HepG2 (cell line): Measurements from ENCODE around the gene TLN1. TPM values are rescaled to one million over a fixed set of nuclear protein-coding genes. Genes with fewer than 3 reads are reported as not detected.

ENCODE experiments used
- HMG20B ChIP-seq: conservative IDR thresholded peaks from 2 replicates; pipeline ENCODE4 v1.6.1; 2016; ENCODE audit warnings: missing genetic modification reagents, missing compliant biosample characterization
- HOXA7 ChIP-seq: sonication (generic); formaldehyde crosslinking; IDR thresholded peaks from 2 replicates; pipeline ENCODE4 v1.8.1; 2022; ENCODE audit warnings: mild to moderate bottlenecking, missing genetic modification reagents, moderate library complexity
- IKZF5 ChIP-seq: IDR thresholded peaks from 2 replicates; pipeline ENCODE4 v1.6.1; 2018; ENCODE audit warnings: missing genetic modification reagents, mild to moderate bottlenecking, missing compliant biosample characterization
- MAZ ChIP-seq, 2 experiments: sonication (generic) in 1 of 2; formaldehyde crosslinking in 1 of 2; IDR thresholded peaks; 2 replicates each; pipeline versions ENCODE4 v1.5.0 to v1.6.1; 2012 to 2020; ENCODE audit warnings: low read depth in 2 of 2, mild to moderate bottlenecking in 2 of 2, borderline replicate concordance in 1 of 2, improper control_type of control experiment in 1 of 2, low read length in 1 of 2, missing genetic modification reagents in 1 of 2, moderate library complexity in 1 of 2
- NCOA1 ChIP-seq: sonication (generic); formaldehyde crosslinking; IDR thresholded peaks from 2 replicates; pipeline ENCODE4 v1.9.0; 2021; ENCODE audit warnings: missing genetic modification reagents
- NCOA2 ChIP-seq: sonication (generic); formaldehyde crosslinking; IDR thresholded peaks from 2 replicates; pipeline ENCODE4 v1.8.0; 2022; ENCODE audit warnings: inconsistent platforms
- POLR2A ChIP-seq, 2 experiments: IDR thresholded peaks; 2 replicates each; pipeline ENCODE4 v1.6.1; 2011; ENCODE audit warnings: low read depth in 2 of 2, low read length in 2 of 2, mild to moderate bottlenecking in 1 of 2, moderate library complexity in 1 of 2; ENCODE audit not compliant: insufficient read depth in 1 of 2
- RARA ChIP-seq: IDR thresholded peaks from 2 replicates; pipeline ENCODE4 v1.6.1; 2016; ENCODE audit warnings: missing genetic modification reagents, missing compliant biosample characterization
- RFX5 ChIP-seq: IDR thresholded peaks from 2 replicates; pipeline ENCODE4 v1.6.1; 2011; ENCODE audit warnings: low read depth, low read length, improper control_type of control experiment
- RXRA ChIP-seq: sonication (generic); formaldehyde crosslinking; IDR thresholded peaks from 2 replicates; pipeline ENCODE4 v1.5.1; 2020; ENCODE audit warnings: missing genetic modification reagents
- UBTF ChIP-seq: sonication (generic); formaldehyde crosslinking; IDR thresholded peaks from 2 replicates; pipeline ENCODE4 v1.4.0; 2020; ENCODE audit warnings: mild to moderate bottlenecking, missing genetic modification reagents
- XRCC5 ChIP-seq: fragments of 200-400 bp; formaldehyde crosslinking; optimal IDR thresholded peaks from 2 replicates; pipeline ENCODE3; 2017; ENCODE audit warnings: mild to moderate bottlenecking, low read length
- ZNF263 ChIP-seq: sonication (generic); formaldehyde crosslinking; IDR thresholded peaks from 2 replicates; pipeline ENCODE4 v1.4.0; 2020; ENCODE audit warnings: missing genetic modification reagents
- ZNF614 ChIP-seq: IDR thresholded peaks from 2 replicates; pipeline ENCODE4 v1.6.1; 2018; ENCODE audit warnings: missing biosample characterization, missing genetic modification reagents, inconsistent platforms, borderline replicate concordance
- ZNF616 ChIP-seq: sonication (generic); formaldehyde crosslinking; IDR thresholded peaks from 2 replicates; pipeline ENCODE4 v1.5.0; 2020; ENCODE audit warnings: low read depth, mild to moderate bottlenecking, missing genetic modification reagents
- ZNF687 ChIP-seq: sonication (generic); formaldehyde crosslinking; IDR thresholded peaks from 2 replicates; pipeline ENCODE4 v1.5.1; 2020; ENCODE audit warnings: mild to moderate bottlenecking, missing genetic modification reagents, moderate library complexity
- ZNF746 ChIP-seq: sonication (generic); formaldehyde crosslinking; IDR thresholded peaks from 2 replicates; pipeline ENCODE4 v1.8.0; 2022; ENCODE audit warnings: mild to moderate bottlenecking, missing genetic modification reagents
- polyA plus RNA-seq, 8 experiments: library from polyadenylated mRNA; depleted of rRNA in 3 of 8; stranded (reverse) in 7 of 8; unstranded in 1 of 8; fragments of >200 nt; fragmentation: Illumina TruSeq in 4 of 8; extraction: Trizol in 4 of 8; gene quantifications; 2 replicates each; pipeline versions ENCODE4 v1.2.1 to v1.2.3, GENCODE V29; 2011 to 2016; ENCODE audit warnings: low read depth in 4 of 8, missing spikeins in 1 of 8, mixed read lengths in 1 of 8; ENCODE audit not compliant: insufficient read depth in 1 of 8
- total RNA-seq, 5 experiments: library from RNA; depleted of rRNA; stranded (reverse); fragments of >200 nt; fragmentation: Illumina TruSeq; extraction: Trizol; gene quantifications; 2 replicates each; pipeline ENCODE4 v1.2.3, GENCODE V29; 2016; ENCODE audit warnings: low read depth in 1 of 5
- TF ChIP-seq, protein P1 (sequence below): sonication (generic); formaldehyde crosslinking; IDR thresholded peaks from 2 replicates; pipeline ENCODE4 v1.8.1; 2023; ENCODE audit warnings: mild to moderate bottlenecking, moderate library complexity, missing genetic modification reagents

The TLN1 gene
- total and polyA plus RNA-seq, 2 of the 13 experiments (the other 11 are each of a cell fraction or from before 2014, with no cell fraction given), result 35.2 to 51.8 TPM

DNA sequence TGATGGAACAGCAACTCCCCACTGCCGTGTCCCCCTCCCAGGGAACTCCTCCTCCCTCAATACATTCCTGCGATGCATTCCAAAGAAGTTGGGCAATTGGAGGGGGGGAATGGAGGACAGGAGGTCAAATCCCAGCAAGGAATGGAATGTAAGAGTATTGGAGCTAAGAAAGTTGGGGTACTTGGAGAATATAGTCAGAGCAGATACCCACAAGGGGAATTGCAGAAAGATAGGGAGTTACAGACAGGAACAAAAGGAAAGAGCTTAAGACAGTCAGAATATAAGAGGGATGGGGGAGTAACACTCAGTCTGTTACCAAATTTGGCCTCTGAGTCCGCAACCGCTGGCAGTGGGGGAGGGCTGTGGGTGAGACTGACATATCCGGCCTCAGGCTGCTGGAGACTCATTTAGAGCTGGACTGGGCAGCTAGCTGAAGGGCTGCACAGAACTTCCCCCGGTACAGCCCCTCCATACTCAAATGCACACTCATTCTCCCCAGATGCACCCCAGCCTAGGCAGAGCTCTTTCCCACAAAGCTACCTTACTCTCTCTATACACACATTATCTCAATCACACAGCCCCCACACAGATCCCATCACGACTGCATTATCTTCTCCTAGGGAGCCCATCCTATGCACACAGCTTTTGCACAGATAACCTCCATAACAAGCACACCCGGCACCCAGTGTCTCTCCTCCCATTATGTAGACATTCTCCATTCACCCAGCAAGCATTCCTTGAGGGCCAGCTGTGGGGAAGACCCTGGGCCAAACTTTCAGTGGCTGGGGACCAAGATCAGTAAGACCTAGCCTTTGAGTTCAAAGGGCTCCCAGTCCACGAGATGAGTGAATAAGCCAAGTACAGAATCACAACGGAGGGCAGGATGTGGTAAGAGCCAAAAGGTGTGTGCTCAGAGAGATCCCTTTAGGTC, 3.7 kb downstream of the TLN1 start (continued):
- TF ChIP-seq, protein P1, sequence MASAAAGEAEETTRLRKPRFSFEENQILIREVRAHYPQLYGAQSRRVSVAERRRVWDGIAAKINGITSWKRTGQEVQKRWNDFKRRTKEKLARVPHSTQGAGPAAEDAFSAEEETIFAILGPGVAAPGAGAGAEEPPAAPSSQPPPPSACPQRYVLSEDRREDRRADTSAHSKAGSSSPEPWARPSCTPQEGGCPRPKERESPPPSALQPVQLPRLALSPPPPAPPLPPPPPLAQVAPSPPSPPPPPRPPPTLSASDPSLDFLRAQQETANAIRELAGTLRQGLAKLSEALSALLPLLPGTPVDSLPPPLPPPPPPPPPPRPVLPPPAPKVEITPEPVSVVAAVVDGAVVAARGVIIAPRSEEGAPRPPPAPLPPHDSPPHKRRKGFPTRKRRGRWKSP, result no peak
- TF ChIP-seq NCOA1 (CRISPR knock-in tag) (no peak), HOXA7 (no peak), ZNF616 (CRISPR knock-in tag) (0 out of 2 replicates have a peak, but pooled peaks have one; percentile 42), ZNF263 (CRISPR knock-in tag) (no peak), RARA (CRISPR knock-in tag) (peak; percentile 51; the same call in 1 of the 2 replicates), XRCC5 (peak; percentile 40), HMG20B (0 out of 2 replicates have a peak, but pooled peaks have one; percentile 14), IKZF5 (CRISPR knock-in tag) (0 out of 2 replicates have a peak, but pooled peaks have one; percentile 74), MAZ (IDR thresholded peaks at IDR 0.05; ENCODE audit: borderline replicate concordance, low read depth, low read length) (peak; percentile 43; the same call in 1 of the 2 replicates), MAZ (CRISPR knock-in tag; IDR thresholded peaks at IDR 0.05; ENCODE audit: low read depth) (no peak), ZNF687 (CRISPR knock-in tag) (0 out of 2 replicates have a peak, but pooled peaks have one; percentile 15), RXRA (CRISPR knock-in tag) (peak; percentile 38; the same call in 1 of the 2 replicates), POLR2A (IDR thresholded peaks at IDR 0.05; ENCODE audit: insufficient read depth in 1 of 2, low read depth in 2 of 2, low read length in 2 of 2) (peak in 1 of 2 experiments; percentile 54; a peak in 2 of 4 replicates), ZNF614 (CRISPR knock-in tag) (0 out of 2 replicates have a peak, but pooled peaks have one; percentile 23), RFX5 (no peak), ZNF746 (CRISPR knock-in tag) (0 out of 2 replicates have a peak, but pooled peaks have one; percentile 40), NCOA2 (peak; percentile 33; the same call in 1 of the 2 replicates), UBTF (CRISPR knock-in tag) (0 out of 2 replicates have a peak, but pooled peaks have one; percentile 31)
